ENCODE data around the gene CBFB. TPM values are rescaled to one million over a fixed set of nuclear protein-coding genes. Genes with fewer than 3 reads are reported as not detected.

Gene CBFB
- total RNA-seq, 1 experiment from 2014 or later = 76.3 TPM

- H3K27me3 ChIP-seq (ENCODE audit: insufficient read depth, low read length) = no peaks in the 10 kb centered on the region
- H3K27ac Mint-ChIP-seq = no peak overlapping the region
- no CpG with 5 or more reads among the region's 4 CpGs for WGBS (ENCODE audit: extremely low coverage, insufficient read length, low lambda C conversion rate)
- H3K4me1 ChIP-seq (ENCODE audit: insufficient read depth, low read length) = no peaks in the 10 kb centered on the region
- H3K23ac ChIP-seq (ENCODE audit: insufficient read length, low read depth, low read length) = no peak overlapping the region
- no peak overlapping the region for H2BK20ac ChIP-seq (ENCODE audit: low read depth, low read length, poor library complexity, severe bottlenecking)
- H3K4ac ChIP-seq (ENCODE audit: low read depth, low read length) = no peak overlapping the region
- no peaks in the 10 kb centered on the region; a peak in 1 of 5 replicates for H3K9me3 Mint-ChIP-seq
- H3K4me1 Mint-ChIP-seq = peaks cover 2% of the 10 kb centered on the region in 2 experiments; a peak in 1 of 4 replicates
- no peak overlapping the region for H3K56ac ChIP-seq (ENCODE audit: insufficient read length, low read depth, low read length)
- no peak overlapping the region for H3T11ph ChIP-seq (ENCODE audit: low read length)
- H2AFZ ChIP-seq (ENCODE audit: low read length) = no peak overlapping the region
- H3K4me2 ChIP-seq (ENCODE audit: insufficient read depth, insufficient read length, low read length) = no peak overlapping the region
- H3K14ac ChIP-seq (ENCODE audit: insufficient read depth, low read length) = no peak overlapping the region
- no peak overlapping the region for H3K9ac ChIP-seq (ENCODE audit: extremely low read depth, insufficient read length, low read length)
- peaks cover 0 to 8% (median 4%) of the 10 kb centered on the region in 3 experiments; a peak in 2 of 7 replicates for H3K36me3 Mint-ChIP-seq (ENCODE audit: insufficient read depth in 1 of 3, low read depth in 3 of 3)
- no peak overlapping the region for H2BK15ac ChIP-seq (ENCODE audit: low read depth, low read length)
- DNase-seq = no peak
- TF ChIP-seq CTCF (conservative IDR thresholded peaks at IDR 0.05) = no peak
- H4K91ac ChIP-seq (ENCODE audit: insufficient read length, low read depth, low read length) = no peak overlapping the region
- H3K27ac ChIP-seq (ENCODE audit: insufficient read length, low read depth, low read length) = no peak overlapping the region
- no peaks in the 10 kb centered on the region for H3K79me2 ChIP-seq (ENCODE audit: insufficient read depth, low read length)
- no peaks in the 10 kb centered on the region for H4K20me1 ChIP-seq (ENCODE audit: control insufficient read depth, insufficient read depth, insufficient read length)
- no peaks in the 10 kb centered on the region for H3K9me3 ChIP-seq (ENCODE audit: control insufficient read depth, low read depth, low read length)
- H3K4me3 Mint-ChIP-seq = no peak overlapping the region
- H3K79me1 ChIP-seq (ENCODE audit: insufficient read depth, low read depth, low read length, poor library complexity, severe bottlenecking) = no peaks in the 10 kb centered on the region
- H2BK12ac ChIP-seq (ENCODE audit: insufficient read length, low read depth, low read length) = no peak overlapping the region
- no peak overlapping the region for H4K8ac ChIP-seq (replicated peaks; ENCODE audit: insufficient read length, low read depth, low read length)
- H2AK5ac ChIP-seq (ENCODE audit: insufficient read length, low read length) = no peak overlapping the region
- H2BK5ac ChIP-seq (ENCODE audit: insufficient read length, low read length) = no peak overlapping the region
- H2BK120ac ChIP-seq (ENCODE audit: low read depth, low read length, poor library complexity, severe bottlenecking) = no peak overlapping the region
- no peak overlapping the region for H3K18ac ChIP-seq (ENCODE audit: insufficient read length, low read depth, low read length)
- no peak overlapping the region for H4K5ac ChIP-seq (ENCODE audit: insufficient read length, low read depth, low read length)
- H3K27me3 Mint-ChIP-seq (ENCODE audit: low read depth) = no peaks in the 10 kb centered on the region
- no peaks in the 10 kb centered on the region for H3K23me2 ChIP-seq (ENCODE audit: insufficient read length, low read depth, low read length, poor library complexity, severe bottlenecking)
Observed at GRCh38 chr16:67101311-67102082, 72.5 kb downstream of the CBFB start.
